Stimulated activated CD8-positive, alpha-beta memory T cell treated with anti-CD3 and anti-CD28 coated beads, Interleukin-2, amount 100 ng/mL, for 48 hours (primary cell): Measurements from ENCODE around the gene ZNF117.
"Not testable (repeated sequence)": the region's sequence is repeated elsewhere in the genome, so short reads cannot be mapped to it uniquely, and the experiment has no call there.

Source experiments
- DNase-seq, 2 donors: peaks; one replicate each; pipeline ENCODE4 v3.0.0-alpha.2; 2020; ENCODE audit warnings: low read depth in 2 of 2

Gene ZNF117

DNA sequence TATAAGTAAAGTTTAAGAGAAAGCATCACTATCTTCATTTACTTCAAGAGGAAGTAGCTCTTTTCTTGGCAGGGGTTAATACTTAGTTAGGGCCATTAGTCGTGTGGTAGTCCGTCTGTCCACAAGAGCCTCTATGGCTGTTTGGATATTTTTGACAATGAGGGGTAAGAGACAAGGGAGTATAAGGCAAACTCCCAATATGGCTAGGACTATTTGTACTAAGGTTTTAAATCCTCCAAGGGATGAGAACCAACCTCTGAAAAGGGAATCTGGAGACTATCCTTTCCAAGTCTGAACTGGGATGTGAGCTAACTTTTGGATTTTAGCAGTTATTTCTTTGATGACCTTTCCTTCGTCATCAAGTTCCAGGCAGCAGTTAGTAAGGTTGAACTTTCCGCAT, at the start of gene ZNF117:
Gene ZNF117 (minus strand): TSS at position 101 of the 400 bp plus-strand sequence.
- no peak for DNase-seq

DNA sequence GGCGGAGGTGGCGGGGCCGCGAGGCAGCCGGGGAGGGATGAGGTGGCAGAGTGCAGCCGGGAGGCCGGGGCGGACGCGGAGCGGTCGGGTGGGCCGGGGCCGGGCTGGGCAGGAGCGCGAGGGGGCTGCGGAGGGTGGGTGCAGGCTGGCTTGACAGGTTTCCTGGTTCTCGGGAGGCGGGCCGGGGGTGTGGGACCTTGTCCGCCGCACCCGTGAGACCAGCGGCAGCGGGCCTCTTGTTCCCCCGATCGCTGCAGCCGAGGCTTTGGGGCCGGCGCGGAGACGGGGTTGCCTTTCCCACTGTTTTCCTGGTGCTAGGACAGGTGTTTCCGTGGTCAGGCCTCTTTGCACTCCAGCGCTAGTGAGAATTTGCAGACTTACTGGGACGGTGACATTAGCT, 47.9 kb upstream of the ZNF117 start:
- DNase-seq: peak; percentile 2 to 13

DNA sequence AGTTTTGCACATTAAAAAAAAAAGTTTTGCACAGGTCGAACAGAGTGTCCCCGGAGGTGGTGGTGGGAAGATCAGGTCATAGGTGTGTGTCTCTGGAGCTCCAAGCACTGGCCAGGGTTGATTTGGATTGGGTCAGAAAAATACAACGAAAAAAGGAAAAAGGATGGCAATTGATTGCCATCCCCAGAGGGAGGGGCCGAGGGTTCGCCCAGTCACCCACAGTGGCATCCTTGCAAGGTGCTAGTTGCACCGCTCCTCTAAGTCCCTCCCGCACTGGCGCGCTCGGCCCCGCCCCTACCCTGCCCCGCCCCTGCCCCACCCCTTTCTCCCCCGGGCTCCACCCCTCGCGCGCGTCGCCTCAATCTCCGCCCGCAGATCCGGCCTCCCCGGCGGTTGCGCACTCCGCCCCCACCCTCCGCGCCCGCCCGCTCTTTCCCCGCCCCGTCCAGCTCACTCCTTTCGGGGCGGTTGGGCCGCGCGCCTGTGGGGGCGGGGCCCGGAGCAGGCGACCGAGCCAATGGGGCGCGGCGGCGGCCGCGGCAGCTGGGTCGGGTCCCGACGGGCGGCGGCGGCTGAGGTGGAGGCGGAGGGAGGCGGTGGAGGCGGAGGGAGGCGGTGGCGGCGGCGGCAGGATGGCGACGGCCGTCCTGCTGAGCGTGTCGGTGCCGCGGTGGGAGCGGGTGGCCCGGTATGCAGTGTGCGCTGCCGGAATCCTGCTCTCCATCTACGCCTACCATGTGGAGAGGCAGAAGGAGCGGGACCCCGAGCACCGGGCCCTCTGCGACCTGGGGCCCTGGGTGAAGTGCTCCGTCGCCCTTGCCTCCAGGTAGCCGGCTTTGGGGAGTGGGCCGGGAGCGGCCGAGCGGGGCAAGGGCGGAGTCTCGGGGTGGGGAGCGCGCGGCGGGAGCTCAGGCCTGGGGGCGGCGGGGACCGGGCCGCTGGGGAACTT, 47.2 kb upstream of the ZNF117 start:
- DNase-seq: peak; percentile 84 to 92

DNA sequence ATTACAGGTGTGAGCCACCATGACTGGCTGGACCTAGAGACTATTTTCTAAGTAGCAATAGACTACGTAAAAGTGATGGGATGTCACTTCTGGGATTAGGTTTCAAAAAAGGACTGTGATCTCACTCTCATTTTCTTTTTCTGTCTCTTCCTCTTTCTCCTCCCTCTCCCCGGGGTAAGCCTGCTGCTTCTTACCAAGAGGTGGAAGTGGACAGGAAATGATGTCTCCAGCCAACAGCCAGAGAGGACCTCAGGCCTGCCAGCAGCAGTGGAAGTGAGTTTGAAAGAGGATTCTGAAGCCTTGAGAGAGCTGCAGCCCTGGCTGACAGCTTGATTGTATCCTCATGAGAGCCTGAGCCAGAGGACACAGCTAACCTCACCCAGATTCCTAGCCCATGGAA, 45.7 kb upstream of the ZNF117 start:
- not testable (repeated sequence) for DNase-seq

DNA sequence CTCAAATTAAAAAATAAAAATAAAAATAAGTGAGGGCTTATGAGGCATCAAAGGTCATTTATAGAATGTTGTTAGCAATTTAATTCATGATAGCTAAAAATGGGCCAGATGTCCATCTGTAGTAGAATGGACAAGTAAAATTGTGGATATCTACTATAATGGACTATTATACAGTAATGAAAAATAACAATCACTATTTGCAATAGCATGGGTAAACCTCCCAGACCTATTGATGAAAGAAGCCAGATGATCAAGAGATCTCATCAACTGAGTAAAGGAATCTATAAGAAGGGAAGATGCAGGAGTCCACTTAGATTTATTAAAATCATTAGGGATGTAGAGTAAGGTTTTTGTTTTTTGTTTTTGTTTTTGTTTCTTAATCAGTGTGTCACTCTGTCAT, 44.6 kb upstream of the ZNF117 start:
- not testable (repeated sequence) for DNase-seq

DNA sequence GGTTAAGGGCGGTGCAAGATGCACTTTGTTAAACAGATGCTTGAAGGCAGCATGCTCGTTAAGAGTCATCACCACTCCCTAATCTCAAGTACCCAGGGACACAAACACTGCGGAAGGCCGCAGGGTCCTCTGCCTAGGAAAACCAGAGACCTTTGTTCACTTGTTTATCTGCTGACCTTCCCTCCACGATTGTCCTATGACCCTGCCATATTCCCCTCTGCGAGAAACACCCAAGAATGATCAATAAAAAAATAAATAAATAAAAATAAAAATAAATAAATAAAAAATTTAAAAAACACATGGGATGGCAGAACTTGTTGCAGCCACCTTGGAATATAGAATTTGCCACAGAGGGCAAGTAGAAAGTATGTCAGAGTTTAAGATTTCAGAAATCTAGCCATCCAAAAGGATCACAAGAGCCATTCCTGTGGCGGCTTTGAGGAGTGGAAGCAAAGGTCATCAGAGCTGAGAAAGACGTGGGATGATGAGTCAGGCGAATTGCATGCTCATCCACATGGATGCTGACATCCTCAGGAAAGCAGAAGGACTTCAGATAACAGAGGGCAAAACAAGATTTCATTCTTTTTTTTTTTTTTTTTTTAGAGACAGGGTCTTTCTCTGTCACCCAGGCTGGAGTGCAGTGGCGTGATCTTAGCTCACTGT, 43.4 kb upstream of the ZNF117 start:
- not testable (repeated sequence) for DNase-seq

DNA sequence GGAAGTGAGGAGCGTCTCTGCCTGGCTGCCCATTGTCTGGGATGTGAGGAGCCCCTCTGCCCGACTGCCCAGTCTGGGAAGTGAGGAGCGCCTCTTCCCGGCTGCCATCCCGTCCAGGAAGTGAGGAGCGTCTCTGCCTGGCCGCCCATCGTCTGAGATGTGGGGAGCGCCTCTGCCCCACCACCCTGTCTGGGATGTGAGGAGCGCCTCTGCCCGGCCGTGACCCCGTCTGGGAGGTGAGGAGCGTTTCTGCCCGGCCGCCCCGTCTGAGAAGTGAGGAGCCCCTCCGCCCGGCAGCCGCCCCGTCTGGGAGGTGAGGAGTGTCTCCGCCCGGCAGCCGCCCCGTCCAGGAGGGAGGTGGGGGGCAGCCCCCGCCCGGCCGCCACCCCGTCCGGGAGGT, 42.6 kb upstream of the ZNF117 start:
- DNase-seq: not testable (repeated sequence)

DNA sequence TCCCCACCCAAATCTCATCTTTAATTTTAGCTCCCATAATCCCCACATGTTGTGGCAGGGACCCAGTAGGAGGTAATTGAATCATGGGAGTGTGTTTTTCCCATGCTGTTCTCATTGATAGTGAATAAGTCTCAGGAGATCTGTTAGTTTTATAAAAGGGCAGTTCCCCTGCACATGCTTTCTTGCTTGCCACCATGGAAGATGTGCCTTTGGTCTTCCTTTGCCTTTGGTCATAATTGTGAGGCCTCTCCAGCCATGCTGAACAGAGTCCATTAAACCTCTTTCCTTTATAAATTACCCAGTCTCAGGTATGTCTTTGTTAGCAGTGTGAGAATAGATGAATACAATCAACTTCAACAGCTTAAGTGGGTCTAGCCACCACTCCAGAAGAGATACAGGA, 34.2 kb upstream of the ZNF117 start:
- DNase-seq: not testable (repeated sequence)

DNA sequence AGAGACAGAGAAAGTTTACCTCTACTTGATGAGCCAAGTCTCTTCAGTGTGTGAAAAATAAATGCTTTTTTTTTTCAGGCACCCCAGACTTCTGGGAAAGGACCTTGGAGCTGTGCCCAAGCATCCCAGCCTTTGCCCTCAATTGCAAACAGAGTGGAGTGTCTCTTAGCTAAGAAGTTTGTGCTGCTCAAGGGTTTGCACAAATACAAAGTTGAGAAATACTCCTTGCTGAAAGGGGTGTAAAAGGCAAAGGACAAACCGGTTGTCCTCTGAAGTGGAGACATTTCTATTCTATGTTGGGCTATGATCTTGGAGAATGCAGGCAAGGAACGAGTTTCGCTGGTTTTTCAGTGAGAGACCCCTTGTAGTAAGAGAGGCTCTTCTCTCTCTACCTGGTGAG, 30.1 kb upstream of the ZNF117 start:
- DNase-seq: not testable (repeated sequence)

DNA sequence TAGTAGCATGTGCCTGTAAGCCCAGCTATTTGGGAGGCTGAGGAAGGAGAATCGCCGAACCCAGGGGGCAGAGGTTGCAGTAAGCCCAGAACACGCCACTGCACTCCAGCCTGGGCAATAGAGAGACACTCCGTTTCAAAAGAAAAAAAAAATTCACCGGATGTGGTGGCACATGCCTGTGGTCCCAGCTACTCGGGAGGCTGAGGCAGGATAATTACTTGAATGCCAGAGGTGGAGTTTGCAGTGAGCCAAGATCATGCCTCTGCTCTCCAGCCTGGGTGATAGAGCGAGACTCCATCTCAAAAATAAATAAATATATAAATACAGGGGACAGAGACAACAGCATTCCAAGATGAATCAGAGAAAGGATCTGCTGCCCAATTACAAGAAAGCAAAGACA, 19.0 kb upstream of the ZNF117 start:
- DNase-seq: not testable (repeated sequence)

DNA sequence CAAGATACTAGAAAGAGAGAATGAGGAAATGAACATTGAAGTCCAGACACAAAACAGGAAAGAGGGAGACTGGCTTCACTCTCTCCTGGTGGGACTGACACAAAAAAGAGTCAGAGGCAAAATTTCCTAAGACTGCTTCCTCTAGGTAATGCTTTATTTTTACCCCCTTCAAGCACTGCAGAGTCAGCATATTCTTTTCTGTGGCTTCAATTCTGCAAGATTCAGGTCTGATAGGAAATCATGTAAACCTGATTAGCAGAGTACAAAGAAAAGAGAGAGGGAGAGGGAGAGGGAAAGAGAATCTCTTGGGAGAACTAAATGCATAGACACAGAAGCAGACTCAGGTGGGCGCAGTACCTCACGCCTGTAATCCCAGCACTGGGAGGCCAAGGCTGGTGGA, 18.6 kb upstream of the ZNF117 start:
- DNase-seq: not testable (repeated sequence)

DNA sequence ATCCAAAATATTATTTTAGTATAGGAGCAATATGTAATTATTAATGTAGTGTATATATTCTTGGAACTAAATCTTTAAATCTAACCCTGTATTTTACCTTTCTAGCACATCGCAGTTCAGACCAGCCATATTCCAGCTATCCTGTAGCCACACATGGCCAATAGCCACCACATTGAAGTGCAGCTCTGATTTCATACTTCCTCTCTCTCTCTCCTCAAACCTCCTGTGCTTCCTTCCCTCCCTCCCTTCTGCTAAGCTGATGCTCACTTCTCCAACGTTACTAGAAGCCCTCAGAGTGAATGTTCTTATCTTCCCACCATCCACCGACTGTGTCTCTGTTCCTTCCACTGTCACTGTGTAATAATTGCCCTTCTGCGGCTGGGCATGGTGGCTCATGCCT, 16.2 kb upstream of the ZNF117 start:
- not testable (repeated sequence) for DNase-seq

DNA sequence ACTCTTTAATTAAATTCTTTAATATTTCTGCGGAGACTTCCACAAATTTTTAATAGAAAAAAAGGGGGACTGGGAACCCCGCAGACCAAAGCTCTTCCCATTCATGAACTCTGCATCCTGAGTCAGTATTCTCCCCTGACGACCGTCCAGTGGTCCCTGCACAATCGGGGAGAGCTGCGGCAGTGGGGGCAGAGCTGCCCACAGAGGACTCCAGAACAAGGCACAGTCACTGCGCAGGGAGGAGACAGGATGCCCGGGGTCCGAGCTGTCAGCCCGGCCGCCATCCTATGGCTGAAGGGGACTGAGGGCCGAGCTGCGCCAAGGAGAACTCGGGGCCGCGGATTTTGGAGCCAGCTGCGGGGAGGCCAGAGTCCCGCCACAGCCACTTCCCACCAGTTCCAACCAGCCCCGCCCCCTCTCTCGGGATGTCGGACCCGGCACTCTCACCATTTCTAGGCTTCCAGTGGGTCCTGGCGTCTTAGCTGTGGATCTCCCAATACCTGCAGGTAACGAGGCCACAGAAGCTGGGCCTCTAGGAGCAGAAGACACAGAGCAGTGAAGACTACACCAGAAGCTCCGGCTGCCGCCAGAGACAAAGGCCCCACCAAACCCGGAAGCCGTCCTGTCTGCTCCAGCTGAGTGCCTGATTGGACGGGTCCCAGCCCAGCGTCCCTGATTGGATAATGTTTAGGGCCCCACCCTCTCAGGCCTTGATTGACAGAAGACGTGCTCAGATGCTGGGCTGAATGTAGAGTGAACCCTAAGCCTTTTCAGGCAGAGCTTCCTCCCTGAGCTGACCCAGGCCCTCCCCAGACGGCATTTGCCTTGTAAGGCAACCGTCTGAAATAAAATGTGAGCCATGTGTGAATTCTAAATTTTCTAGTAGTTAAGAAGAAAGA, 15.5 kb upstream of the ZNF117 start, which contains the start of gene ERV3-1:
Gene ERV3-1 (minus strand): TSS at position 594 of the 899 bp plus-strand sequence. CDS start 13,661 bp downstream, outside the sequence.
- peak; percentile 74 to 85 for DNase-seq

DNA sequence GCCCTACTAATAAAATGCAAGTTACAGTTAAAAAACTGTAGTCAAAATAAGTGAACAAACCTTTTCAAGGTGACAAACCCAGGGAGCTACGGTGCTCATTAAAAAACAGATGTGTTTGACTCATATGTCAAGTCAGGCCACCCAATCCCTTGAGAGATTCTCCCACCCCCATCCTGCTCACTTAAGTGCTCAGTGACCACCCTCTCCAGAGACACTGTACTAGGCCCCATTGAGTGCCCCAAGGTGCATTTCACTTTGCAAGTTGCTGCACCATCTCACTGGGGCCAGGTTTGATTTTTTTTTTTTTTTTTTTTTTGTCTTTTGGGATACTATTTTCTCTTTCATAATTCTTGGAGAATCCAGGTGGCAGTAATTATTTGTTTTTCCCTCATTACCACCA, 13.7 kb upstream of the ZNF117 start:
- DNase-seq: no peak

DNA sequence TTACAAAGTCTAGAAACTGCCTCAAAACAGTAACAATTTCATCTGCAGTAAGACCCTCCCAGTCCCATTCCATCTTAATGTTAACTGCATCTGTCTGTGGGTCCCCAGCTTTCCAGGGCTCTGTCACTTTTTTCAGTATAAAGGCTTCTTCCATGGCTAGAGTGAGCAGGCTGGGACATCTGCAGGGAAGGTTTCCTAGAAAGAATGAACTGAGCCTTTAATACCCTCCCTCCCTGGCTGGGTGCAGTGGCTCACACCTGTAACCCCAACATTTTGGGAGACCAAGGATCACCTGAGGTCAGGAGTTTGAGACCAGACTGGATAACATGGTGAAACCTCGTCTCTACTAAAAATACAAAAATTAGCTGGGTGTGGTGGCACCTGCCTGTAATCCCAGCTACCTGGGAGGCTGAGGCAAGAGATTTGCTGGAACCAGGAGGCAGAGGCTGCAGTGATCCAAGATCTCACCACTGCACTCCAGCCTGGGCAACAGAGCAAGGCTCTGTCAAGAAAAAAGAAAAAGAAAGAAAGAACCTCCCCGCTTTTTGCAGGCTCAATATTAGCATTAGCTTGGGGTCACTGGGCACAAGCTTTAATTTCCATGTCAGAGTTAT, 12.2 kb upstream of the ZNF117 start:
- no peak for DNase-seq

DNA sequence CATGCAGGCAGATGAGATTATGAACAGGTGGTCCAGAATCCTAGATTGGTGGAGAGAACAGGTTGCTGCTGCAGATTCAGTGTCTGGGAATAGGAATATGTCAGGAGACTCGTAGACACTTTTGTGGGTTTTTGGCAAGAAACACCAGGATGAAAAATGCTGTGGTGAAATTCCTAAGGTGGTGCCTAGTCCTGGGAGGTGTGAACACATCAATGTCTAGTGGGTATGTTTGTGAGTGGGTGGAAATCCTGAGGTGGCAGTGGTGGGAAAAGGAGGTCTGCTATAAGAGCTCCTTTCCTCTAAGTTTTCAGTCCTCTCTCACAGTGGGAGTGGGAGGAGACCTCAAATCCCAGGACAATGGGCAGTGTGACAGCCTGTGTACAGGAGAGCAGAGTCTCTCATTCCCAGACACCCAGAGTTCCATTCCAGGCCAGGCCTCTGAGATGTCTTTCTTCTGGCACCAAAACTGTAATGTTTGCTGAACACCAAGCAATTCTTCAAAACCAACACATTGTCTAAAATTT, 10.5 kb upstream of the ZNF117 start:
- no peak for DNase-seq

DNA sequence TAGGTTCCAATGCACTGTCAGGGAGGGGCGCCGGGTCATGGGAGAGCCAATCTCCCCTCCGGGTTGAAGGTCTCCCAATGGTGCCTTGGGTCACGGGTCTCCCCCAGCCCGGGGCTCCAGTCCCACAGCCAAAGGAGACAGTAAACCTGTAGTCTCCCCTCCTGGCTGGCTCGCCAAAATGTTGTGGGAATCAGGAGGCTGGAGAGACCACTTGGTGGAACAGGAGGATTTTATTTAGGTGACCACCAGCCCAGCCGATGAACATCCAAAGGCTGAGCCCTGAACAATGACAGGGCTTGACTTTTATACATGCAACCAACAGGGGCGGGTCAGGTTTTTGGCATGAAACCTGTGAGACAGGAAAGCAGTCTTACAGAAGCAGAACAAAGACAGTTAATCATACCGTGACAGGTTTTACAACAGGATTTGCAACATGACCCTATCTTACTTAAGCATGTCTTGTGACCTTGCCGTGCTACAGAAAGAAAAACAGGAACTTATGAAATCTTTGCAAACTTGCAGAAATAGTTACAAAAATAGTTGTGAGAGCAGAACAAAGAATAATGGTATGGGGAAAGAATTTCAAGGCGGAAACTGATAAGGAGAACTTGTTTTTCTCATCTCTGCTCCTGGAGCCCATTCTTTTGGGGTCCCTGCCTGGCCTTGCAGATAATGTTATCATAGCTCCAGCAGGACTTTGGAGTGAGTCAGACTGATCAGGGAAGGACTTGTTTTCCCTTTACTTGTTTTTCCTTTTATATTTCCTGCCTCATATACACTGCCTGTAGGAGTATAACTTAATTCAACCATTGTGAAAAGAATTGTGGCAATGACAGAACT, 8.5 kb upstream of the ZNF117 start:
- DNase-seq: no peak

DNA sequence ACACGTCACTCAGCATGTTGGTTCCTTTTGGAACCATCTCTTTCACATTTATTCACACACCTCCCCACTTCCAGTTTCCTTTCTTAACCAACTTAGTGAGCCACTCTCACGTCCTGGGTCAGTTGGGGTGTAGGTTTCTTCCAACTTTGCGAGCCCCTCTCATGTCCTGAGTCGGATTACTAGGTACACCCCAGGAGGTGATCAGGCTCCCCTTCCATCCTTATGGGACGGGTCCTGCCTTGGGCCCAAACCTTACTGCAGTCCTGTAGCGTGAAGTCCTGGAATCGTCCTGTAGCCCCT, 8.0 kb upstream of the ZNF117 start:
- no peak for DNase-seq

DNA sequence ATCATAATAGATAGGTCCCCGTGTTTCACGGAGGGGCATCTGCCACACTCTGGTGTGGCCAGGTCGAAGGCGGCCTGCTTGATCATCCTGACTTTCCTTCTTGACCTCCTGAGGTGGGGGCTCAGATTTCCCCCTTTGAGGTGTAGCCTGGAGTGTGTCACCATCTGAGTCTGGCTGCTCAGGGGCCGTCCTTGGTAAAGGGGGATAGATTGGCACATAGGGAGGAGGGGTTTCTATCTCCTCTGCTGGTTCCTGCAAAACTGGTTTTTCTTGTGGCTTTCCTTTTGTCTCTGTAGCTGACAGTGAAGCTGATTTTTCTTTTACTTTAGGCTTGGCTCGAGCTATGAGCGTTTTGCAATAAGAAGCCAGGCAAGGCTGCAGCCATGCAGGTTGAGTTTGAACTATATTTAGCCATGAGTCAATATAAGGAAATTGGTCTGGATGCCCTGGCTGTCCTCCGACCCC, 7.1 kb upstream of the ZNF117 start:
- DNase-seq: no peak
